BJ (cell line): Measurements from ENCODE around the gene C12orf56. TPM values are rescaled to one million over a fixed set of nuclear protein-coding genes. Genes with fewer than 3 reads are reported as not detected.
"Not testable (repeated sequence)": the region's sequence is repeated elsewhere in the genome, so short reads cannot be mapped to it uniquely, and the experiment has no call there.

Experiments used
- CTCF ChIA-PET: fragments of 350-600 bp; formaldehyde crosslinking; extraction: SDS; loops from one replicate; lab custom pipeline; 2021; ENCODE audit warnings: antibody characterized with exemption, inconsistent platforms; lab: Yijun Ruan, JAX
- POLR2A ChIA-PET: fragments of 300-600 bp; sonication (Branson Sonifier 250); formaldehyde crosslinking; extraction: SDS; loops from one replicate; lab custom pipeline; 2021; ENCODE audit warnings: antibody characterized with exemption; lab: Charles Lee
- DNase-seq: peaks from one replicate; pipeline ENCODE4 v3.0.0-alpha.2; 2011; ENCODE audit warnings: low read depth
- H3K27me3 ChIP-seq: 2 replicates; pipeline ENCODE4 v1.6.0; 2011; ENCODE audit warnings: low read length; ENCODE audit not compliant: control insufficient read depth, insufficient read depth
- H3K36me3 ChIP-seq: 2 replicates; pipeline ENCODE4 v1.5.1; 2011; ENCODE audit warnings: low read length; ENCODE audit not compliant: control insufficient read depth, insufficient read depth
- H3K4me3 ChIP-seq: 2 replicates; pipeline ENCODE4 v1.5.1; 2011; ENCODE audit warnings: low read depth, mild to moderate bottlenecking, control low read depth, low read length
- polyA plus RNA-seq: library from polyadenylated mRNA; depleted of rRNA; stranded (reverse); fragments of >200 nt; gene quantifications from 2 replicates; pipeline ENCODE4 v1.2.3, GENCODE V29; 2011
- TF ChIP-seq, protein P1 (sequence below): IDR thresholded peaks from 2 replicates; pipeline ENCODE4 v1.5.1; 2011; ENCODE audit warnings: low read depth, mild to moderate bottlenecking, control low read depth, inconsistent platforms, low read length, moderate library complexity; ENCODE audit not compliant: insufficient read depth

C12orf56 gene
- polyA plus RNA-seq, 1 experiment: not detected

- Histone ChIP-seq H3K4me3 (no peak overlapping the region), H3K27me3 (no peaks in the 10 kb centered on the region; the same call in 1 of the 2 replicates), H3K36me3 (no peaks in the 10 kb centered on the region)
- POLR2A ChIA-PET: no interaction called here
- TF ChIP-seq, protein P1, sequence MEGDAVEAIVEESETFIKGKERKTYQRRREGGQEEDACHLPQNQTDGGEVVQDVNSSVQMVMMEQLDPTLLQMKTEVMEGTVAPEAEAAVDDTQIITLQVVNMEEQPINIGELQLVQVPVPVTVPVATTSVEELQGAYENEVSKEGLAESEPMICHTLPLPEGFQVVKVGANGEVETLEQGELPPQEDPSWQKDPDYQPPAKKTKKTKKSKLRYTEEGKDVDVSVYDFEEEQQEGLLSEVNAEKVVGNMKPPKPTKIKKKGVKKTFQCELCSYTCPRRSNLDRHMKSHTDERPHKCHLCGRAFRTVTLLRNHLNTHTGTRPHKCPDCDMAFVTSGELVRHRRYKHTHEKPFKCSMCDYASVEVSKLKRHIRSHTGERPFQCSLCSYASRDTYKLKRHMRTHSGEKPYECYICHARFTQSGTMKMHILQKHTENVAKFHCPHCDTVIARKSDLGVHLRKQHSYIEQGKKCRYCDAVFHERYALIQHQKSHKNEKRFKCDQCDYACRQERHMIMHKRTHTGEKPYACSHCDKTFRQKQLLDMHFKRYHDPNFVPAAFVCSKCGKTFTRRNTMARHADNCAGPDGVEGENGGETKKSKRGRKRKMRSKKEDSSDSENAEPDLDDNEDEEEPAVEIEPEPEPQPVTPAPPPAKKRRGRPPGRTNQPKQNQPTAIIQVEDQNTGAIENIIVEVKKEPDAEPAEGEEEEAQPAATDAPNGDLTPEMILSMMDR: no peak
- no peak for DNase-seq
- CTCF ChIA-PET: no interaction called here
Measured at GRCh38 chr12:64323476-64324225, 66.9 kb downstream of the C12orf56 start.

- ChIA-PET POLR2A (no interaction called here), CTCF (interaction anchor here (0.5 kb wide), 1 partner anchor 48 kb away, joined by 4 read pairs; no protein-coding TSS in a partner anchor)
- no peak overlapping the region for H3K4me3 ChIP-seq
- H3K36me3 ChIP-seq: no peaks in the 10 kb centered on the region
- no peaks in the 10 kb centered on the region; the same call in 1 of the 2 replicates for H3K27me3 ChIP-seq
- TF ChIP-seq, protein P1: no peak
- DNase-seq: no peak
Measured at GRCh38 chr12:64323006-64323405, 67.6 kb downstream of the C12orf56 start.

GRCh38 chr12:64320611-64321010 lies 69.9 kb downstream of the C12orf56 start:
- POLR2A ChIA-PET: no interaction called here
- Histone ChIP-seq H3K36me3 (no peaks in the 10 kb centered on the region), H3K27me3 (no peaks in the 10 kb centered on the region; the same call in 1 of the 2 replicates), H3K4me3 (no peak overlapping the region)
- TF ChIP-seq, protein P1: no peak
- DNase-seq: no peak
- CTCF ChIA-PET: no interaction called here

DNA sequence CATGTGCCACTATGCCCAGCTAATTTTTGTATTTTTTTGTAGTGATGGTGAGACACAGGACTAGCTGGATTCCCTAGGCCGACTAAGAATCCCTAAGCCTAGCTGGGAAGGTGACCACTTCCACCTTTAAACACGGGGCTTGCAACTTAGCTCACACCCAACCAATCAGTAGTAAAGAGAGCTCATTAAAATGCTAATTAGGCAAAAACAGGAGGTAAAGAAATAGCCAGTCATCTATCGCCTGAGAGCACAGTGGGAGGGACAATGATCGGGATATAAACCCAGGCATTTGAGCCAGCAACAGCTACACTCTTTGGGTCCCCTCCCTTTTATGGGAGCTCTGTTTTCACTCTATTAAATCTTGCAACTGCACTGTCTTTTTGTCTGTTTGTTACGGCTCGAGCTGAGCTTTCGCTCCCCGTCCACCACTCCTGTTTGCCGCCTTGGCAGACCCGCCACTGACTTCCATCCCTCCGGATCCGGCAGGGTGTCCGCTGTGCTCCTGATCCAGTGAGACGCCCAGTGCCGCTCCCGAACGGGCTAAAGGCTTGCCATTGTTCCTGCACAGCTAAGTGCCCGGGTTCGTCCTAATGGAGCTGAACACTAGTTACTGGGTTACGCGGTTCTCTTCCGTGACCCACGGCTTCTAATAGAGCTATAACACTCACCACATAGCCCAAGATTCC lies 70.9 kb downstream of the C12orf56 start:
- H3K4me3 ChIP-seq, H3K27me3 ChIP-seq, CTCF ChIA-PET, DNase-seq, H3K36me3 ChIP-seq, POLR2A ChIA-PET: not testable (repeated sequence)

- ChIA-PET CTCF (no interaction called here), POLR2A (no interaction called here)
- Histone ChIP-seq H3K4me3 (no peak overlapping the region), H3K27me3 (no peaks in the 10 kb centered on the region; the same call in 1 of the 2 replicates), H3K36me3 (no peaks in the 10 kb centered on the region)
- no peak for DNase-seq
- TF ChIP-seq, protein P1: no peak
Measured at GRCh38 chr12:64318605-64319004, 72.0 kb downstream of the C12orf56 start.
